DLD1 (cell line): ENCODE measurements around the gene C22orf39.

Source experiments
- in situ Hi-C: cut with HindIII; loops from 2 replicates; pipeline ENCODE4 v1.10.0; 2017; ENCODE audit warnings: low sequenced_read_pairs

C22orf39 gene

GRCh38 chr22:19447330-19448075, at the start of gene C22orf39:
TSS of gene C22orf39 (minus strand) at chr22:19447711. CDS start at chr22:19447688, 23 bp downstream.
- in situ Hi-C loops, result no loop called here

GRCh38 chr22:19497245-19497644, 49.7 kb upstream of the C22orf39 start:
- in situ Hi-C loops, result no loop called here

GRCh38 chr22:19496324-19496630, 48.8 kb upstream of the C22orf39 start:
- in situ Hi-C loops, result no loop called here

- in situ Hi-C loops, result no loop called here
Measured at GRCh38 chr22:19495562-19496323, 48.2 kb upstream of the C22orf39 start.

GRCh38 chr22:19494676-19495173, 47.2 kb upstream of the C22orf39 start:
- in situ Hi-C loops, result no loop called here

GRCh38 chr22:19494001-19494560, 46.6 kb upstream of the C22orf39 start:
- in situ Hi-C loops, result no loop called here

GRCh38 chr22:19492504-19493174, 45.1 kb upstream of the C22orf39 start:
- in situ Hi-C loops, result no loop called here

- in situ Hi-C loops, result no loop called here
Measured at GRCh38 chr22:19490628-19491230, 43.2 kb upstream of the C22orf39 start.

- in situ Hi-C loops, result no loop called here
Measured at GRCh38 chr22:19488884-19489843, 41.7 kb upstream of the C22orf39 start.

- in situ Hi-C loops, result no loop called here
Measured at GRCh38 chr22:19488285-19488684, 40.8 kb upstream of the C22orf39 start.

- in situ Hi-C loops, result no loop called here
Measured at GRCh38 chr22:19483481-19484244, 36.2 kb upstream of the C22orf39 start.

- in situ Hi-C loops, result no loop called here
Measured at GRCh38 chr22:19482297-19482696, 34.8 kb upstream of the C22orf39 start.

GRCh38 chr22:19480789-19481188, 33.3 kb upstream of the C22orf39 start:
- in situ Hi-C loops, result no loop called here

- in situ Hi-C loops, result no loop called here
Measured at GRCh38 chr22:19480173-19480568, 32.7 kb upstream of the C22orf39 start.

GRCh38 chr22:19479355-19480172, 32.1 kb upstream of the C22orf39 start, which contains the start of gene CDC45:
TSS of gene CDC45 (plus strand) at chr22:19479920. CDS start at chr22:19479969, 49 bp downstream.
- in situ Hi-C loops, result no loop called here

GRCh38 chr22:19478901-19479354, 31.4 kb upstream of the C22orf39 start, which contains the start of gene UFD1:
TSS of gene UFD1 (minus strand) at chr22:19479193. CDS start at chr22:19479085, 108 bp downstream.
- in situ Hi-C loops, result no loop called here

GRCh38 chr22:19478045-19478900, 30.8 kb upstream of the C22orf39 start:
- in situ Hi-C loops, result no loop called here
